ENCODE data around the gene BDNF.

Gene BDNF

DNA sequence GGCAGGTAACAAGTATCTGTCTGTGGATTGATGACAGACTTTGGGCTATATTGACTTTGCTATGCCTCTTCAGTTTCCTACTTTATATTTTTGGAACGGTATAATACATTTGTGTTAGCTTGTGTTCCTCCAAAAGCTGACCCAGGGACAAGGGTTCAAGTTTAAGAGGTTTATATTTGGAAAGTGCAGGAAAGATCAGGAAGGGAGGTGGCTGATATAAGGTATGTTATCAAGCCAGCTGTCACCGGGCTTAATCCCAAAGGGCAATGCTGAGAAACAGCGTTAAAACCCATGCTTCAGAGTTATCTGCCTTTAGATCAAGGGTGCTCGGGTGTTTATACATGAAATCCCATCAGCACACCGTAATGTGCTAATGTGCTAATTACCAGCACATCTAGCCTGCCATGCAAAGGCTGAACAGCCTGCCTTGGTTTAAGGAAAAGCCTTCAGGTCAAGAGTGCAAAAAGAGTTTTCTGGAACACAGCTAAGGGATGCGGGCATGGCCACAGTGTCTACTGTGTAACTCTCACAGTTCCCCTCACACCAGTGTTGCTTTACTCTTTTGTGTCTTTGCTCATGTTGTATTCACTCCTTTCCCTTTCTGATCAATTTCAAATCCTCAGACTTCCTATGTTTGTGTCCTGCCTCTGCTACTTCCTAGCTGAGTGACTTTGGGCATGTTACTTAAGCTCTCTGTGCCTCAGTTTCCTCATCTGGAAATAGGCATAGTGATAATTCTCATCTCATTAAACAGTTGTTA, 77.5 kb downstream of the BDNF start:
- H3K27me3 ChIP-seq (ENCODE audit: insufficient read depth, low read depth) = no peaks in the 10 kb centered on the region
- H2AFZ ChIP-seq (ENCODE audit: low read depth) = no peak overlapping the region
- no peaks in the 10 kb centered on the region for H3K79me2 ChIP-seq (ENCODE audit: insufficient read depth, low read depth)
- H3K27ac ChIP-seq = no peak overlapping the region
- no peaks in the 10 kb centered on the region for H4K20me1 ChIP-seq (ENCODE audit: insufficient read depth)
- no peak overlapping the region for H3K4me3 ChIP-seq (IDR thresholded peaks at IDR 0.05; ENCODE audit: insufficient read depth, low read depth, low read length)
- no peak overlapping the region for H3K4me2 ChIP-seq
- H3K4me1 ChIP-seq (ENCODE audit: low read depth, poor library complexity, severe bottlenecking) = no peaks in the 10 kb centered on the region
- H3K36me3 ChIP-seq (ENCODE audit: insufficient read depth) = no peaks in the 10 kb centered on the region
- TF ChIP-seq, protein P1, sequence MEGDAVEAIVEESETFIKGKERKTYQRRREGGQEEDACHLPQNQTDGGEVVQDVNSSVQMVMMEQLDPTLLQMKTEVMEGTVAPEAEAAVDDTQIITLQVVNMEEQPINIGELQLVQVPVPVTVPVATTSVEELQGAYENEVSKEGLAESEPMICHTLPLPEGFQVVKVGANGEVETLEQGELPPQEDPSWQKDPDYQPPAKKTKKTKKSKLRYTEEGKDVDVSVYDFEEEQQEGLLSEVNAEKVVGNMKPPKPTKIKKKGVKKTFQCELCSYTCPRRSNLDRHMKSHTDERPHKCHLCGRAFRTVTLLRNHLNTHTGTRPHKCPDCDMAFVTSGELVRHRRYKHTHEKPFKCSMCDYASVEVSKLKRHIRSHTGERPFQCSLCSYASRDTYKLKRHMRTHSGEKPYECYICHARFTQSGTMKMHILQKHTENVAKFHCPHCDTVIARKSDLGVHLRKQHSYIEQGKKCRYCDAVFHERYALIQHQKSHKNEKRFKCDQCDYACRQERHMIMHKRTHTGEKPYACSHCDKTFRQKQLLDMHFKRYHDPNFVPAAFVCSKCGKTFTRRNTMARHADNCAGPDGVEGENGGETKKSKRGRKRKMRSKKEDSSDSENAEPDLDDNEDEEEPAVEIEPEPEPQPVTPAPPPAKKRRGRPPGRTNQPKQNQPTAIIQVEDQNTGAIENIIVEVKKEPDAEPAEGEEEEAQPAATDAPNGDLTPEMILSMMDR (conservative IDR thresholded peaks at IDR 0.05; ENCODE audit: low read depth, low read length) = no peak
- H3K9ac ChIP-seq = no peak overlapping the region

DNA sequence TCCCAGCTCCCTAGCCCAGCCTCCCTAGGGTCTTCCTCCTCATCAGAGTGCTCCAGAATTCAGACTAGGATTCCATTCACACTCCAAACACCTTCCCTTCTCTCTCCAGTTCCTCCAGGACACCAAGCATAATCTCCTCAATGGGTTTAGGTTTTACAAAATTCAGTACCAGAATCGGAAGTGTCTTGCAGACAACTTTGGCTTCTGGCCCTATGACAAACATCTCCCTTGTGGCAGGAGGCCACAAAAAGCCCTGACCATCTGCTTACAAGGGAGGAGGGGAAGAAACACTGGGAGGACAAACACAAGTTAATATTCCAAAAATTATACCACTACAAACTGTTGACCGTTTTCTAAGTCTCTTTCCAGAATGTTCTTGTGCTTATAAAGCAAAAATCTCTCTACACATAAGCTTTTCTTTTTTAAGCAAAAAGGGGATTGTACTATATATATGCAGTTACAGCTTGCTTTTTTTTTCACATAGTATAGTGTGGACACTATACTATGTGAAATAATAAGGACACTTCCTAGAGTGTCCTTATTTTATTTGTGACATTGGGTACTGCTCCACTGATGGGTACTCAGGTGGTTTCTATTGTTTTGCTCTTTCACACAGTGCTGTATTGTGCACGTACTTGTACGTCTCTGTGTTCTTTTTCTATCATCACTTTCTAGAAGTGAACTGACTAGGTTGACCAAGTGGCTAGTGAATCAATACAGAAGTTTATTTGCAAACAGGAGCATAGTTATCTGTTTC, 78.7 kb downstream of the BDNF start:
- no peaks in the 10 kb centered on the region for H3K36me3 ChIP-seq (ENCODE audit: insufficient read depth)
- no peak overlapping the region for H2AFZ ChIP-seq (ENCODE audit: low read depth)
- H3K27ac ChIP-seq = no peak overlapping the region
- H3K4me2 ChIP-seq = no peak overlapping the region
- H4K20me1 ChIP-seq (ENCODE audit: insufficient read depth) = no peaks in the 10 kb centered on the region
- H3K9ac ChIP-seq = no peak overlapping the region
- TF ChIP-seq, protein P1 (conservative IDR thresholded peaks at IDR 0.05; ENCODE audit: low read depth, low read length) = no peak
- no peak overlapping the region for H3K4me3 ChIP-seq (IDR thresholded peaks at IDR 0.05; ENCODE audit: insufficient read depth, low read depth, low read length)
- H3K27me3 ChIP-seq (ENCODE audit: insufficient read depth, low read depth) = no peaks in the 10 kb centered on the region
- H3K79me2 ChIP-seq (ENCODE audit: insufficient read depth, low read depth) = no peaks in the 10 kb centered on the region
- no peaks in the 10 kb centered on the region for H3K4me1 ChIP-seq (ENCODE audit: low read depth, poor library complexity, severe bottlenecking)

- Histone ChIP-seq H3K79me2 (ENCODE audit: insufficient read depth, low read depth) (no peaks in the 10 kb centered on the region), H3K9ac (no peak overlapping the region), H4K20me1 (ENCODE audit: insufficient read depth) (no peaks in the 10 kb centered on the region), H3K4me3 (IDR thresholded peaks at IDR 0.05; ENCODE audit: insufficient read depth, low read depth, low read length) (no peak overlapping the region), H2AFZ (ENCODE audit: low read depth) (no peak overlapping the region), H3K36me3 (ENCODE audit: insufficient read depth) (no peaks in the 10 kb centered on the region), H3K27me3 (ENCODE audit: insufficient read depth, low read depth) (no peaks in the 10 kb centered on the region), H3K4me2 (no peak overlapping the region), H3K4me1 (ENCODE audit: low read depth, poor library complexity, severe bottlenecking) (no peaks in the 10 kb centered on the region), H3K27ac (no peak overlapping the region)
- TF ChIP-seq, protein P1 (conservative IDR thresholded peaks at IDR 0.05; ENCODE audit: low read depth, low read length) = no peak
These were observed 80.4 kb downstream of the BDNF start for GRCh38 chr11:27619763-27620335.

DNA sequence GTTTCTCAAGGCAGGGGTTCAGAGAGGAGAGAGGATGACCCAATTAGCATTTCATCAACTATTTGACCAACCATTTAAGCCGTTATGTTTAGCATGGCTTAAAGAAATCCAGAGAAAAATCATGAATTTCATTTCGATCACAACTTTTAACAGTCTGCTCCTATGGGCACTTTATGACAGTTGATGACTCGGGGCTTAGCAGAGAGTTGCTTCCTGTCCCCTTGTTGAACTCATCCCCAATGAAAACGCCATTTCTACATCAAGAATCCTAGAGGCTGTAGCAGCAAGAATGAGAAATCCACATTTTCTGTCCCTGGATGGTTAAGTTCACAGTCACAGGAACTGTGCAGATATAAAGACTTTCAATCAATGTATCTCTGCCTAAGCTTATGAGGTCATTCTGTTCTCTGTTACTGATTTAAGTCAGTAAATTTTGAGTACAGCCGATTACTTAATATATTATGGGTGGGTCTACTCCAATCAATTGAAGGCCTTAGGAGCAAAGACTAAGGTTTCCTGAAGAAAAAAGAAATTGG, 81.1 kb downstream of the BDNF start:
- Histone ChIP-seq H3K4me3 (IDR thresholded peaks at IDR 0.05; ENCODE audit: insufficient read depth, low read depth, low read length) (no peak overlapping the region), H3K79me2 (ENCODE audit: insufficient read depth, low read depth) (no peaks in the 10 kb centered on the region), H3K36me3 (ENCODE audit: insufficient read depth) (no peaks in the 10 kb centered on the region), H3K27me3 (ENCODE audit: insufficient read depth, low read depth) (no peaks in the 10 kb centered on the region), H3K9ac (no peak overlapping the region), H2AFZ (ENCODE audit: low read depth) (no peak overlapping the region), H4K20me1 (ENCODE audit: insufficient read depth) (no peaks in the 10 kb centered on the region), H3K27ac (no peak overlapping the region), H3K4me2 (no peak overlapping the region), H3K4me1 (ENCODE audit: low read depth, poor library complexity, severe bottlenecking) (no peaks in the 10 kb centered on the region)
- TF ChIP-seq, protein P1 (conservative IDR thresholded peaks at IDR 0.05; ENCODE audit: low read depth, low read length) = no peak

Measured in KMS-11 (cell line).